ENCODE results near the gene THADA. TPM values are rescaled to one million over a fixed set of nuclear protein-coding genes. Genes with fewer than 3 reads are reported as not detected.

Gene THADA
- total and polyA plus RNA-seq, 5 donors from 2014 or later = 19.1 to 52.9 (median 20.2) TPM

DNA sequence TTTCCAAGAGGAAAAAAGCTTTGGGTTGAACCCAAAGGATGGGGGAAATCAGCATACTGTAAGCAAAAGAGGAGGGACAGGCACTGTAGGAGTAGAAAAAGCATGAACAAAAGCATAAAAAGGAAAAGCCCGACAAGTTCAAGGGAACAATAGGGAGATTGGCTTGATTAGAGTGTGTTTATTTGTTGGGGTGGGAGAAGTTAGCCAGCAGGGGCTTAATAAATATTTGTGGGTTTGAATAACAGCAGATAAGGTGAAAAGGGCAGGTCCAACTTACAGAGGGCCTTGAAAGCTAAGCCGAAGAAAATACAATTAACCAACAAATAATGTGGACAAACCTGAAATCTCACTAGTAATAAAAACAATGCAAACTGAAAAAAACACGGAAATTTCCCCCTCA lies 126.7 kb downstream of the THADA start:
- Mint-ChIP-seq H3K27ac (peak overlapping the region in 1 of 3 donors; percentile 54), H3K9me3 (no peaks in the 10 kb centered on the region), H3K4me1 (peaks cover 0 to 11% (median 10%) of the 10 kb centered on the region in 4 donors), H3K36me3 (peaks cover 36% of the 10 kb centered on the region), H3K27me3 (no peaks in the 10 kb centered on the region), H3K4me3 (no peak overlapping the region)
- Histone ChIP-seq H3K4me1 (ENCODE audit: control insufficient read depth, insufficient read depth, low read length, poor library complexity, severe bottlenecking) (no peaks in the 10 kb centered on the region), H3K27ac (ENCODE audit: insufficient read depth, low read length, poor library complexity, severe bottlenecking) (no peak overlapping the region), H3K36me3 (ENCODE audit: control insufficient read depth, insufficient read depth, low read length) (peaks cover 3% of the 10 kb centered on the region), H3K27me3 (ENCODE audit: control insufficient read depth, insufficient read depth, low read length) (no peaks in the 10 kb centered on the region), H3K4me3 (ENCODE audit: low read depth, low read length) (no peak overlapping the region), H3K9me3 (ENCODE audit: control insufficient read depth in 2 of 2, low read length in 2 of 2) (no peaks in the 10 kb centered on the region)
- ATAC-seq (ENCODE audit: low read depth in 2 of 2) (no peak), DNase-seq (no peak)

DNA sequence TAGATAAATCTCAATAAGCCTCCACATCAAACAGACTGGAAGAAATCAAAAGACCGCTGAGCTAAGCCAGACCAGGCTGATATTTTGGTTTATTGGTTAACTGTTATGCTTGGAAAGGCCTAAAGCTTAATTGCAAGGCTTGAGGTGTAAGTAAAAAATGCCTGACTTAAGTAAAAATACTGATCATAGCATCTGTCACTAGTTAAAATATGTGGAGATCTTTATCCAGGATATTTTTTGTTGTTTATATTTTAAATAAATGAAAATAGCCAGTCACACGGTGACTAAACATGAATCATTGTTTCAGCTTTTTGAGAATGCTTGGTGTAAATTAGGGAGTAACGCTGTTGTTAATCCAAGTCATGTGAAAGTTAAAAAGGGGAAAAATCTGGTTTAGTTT lies 127.9 kb downstream of the THADA start:
- peaks cover 3% of the 10 kb centered on the region for H3K36me3 ChIP-seq (ENCODE audit: control insufficient read depth, insufficient read depth, low read length)
- no peak for DNase-seq
- Mint-ChIP-seq H3K27ac (no peak overlapping the region), H3K36me3 (peaks cover 31% of the 10 kb centered on the region), H3K9me3 (no peaks in the 10 kb centered on the region), H3K27me3 (no peaks in the 10 kb centered on the region), H3K4me3 (no peak overlapping the region), H3K4me1 (peaks cover 0 to 11% (median 10%) of the 10 kb centered on the region in 4 donors)
- ATAC-seq (ENCODE audit: low read depth in 2 of 2) = no peak
- H3K27ac ChIP-seq (ENCODE audit: insufficient read depth, low read length, poor library complexity, severe bottlenecking) = no peak overlapping the region
- H3K4me1 ChIP-seq (ENCODE audit: control insufficient read depth, insufficient read depth, low read length, poor library complexity, severe bottlenecking) = no peaks in the 10 kb centered on the region
- no peak overlapping the region for H3K4me3 ChIP-seq (ENCODE audit: low read depth, low read length)
- H3K27me3 ChIP-seq (ENCODE audit: control insufficient read depth, insufficient read depth, low read length) = no peaks in the 10 kb centered on the region
- no peaks in the 10 kb centered on the region for H3K9me3 ChIP-seq (ENCODE audit: control insufficient read depth in 2 of 2, low read length in 2 of 2)

DNA sequence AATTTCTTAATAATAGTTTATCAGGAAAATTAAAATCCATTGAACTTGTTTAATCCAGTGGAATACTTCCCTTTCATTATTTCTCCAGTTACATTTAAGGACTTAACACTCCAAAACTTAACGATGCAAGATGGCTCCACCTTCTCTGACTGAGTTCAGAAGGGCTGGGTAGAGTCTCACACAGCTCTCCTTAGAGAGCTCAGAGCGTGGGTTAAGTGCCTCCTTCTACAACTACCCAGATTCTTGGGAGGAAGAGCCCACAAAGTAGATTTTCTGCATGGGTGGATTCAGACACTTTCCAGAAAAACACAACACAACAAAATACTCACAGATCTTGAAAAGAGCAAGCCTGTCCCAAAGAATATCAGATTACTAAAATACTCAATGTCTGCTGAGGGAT lies 130.6 kb downstream of the THADA start:
- no peaks in the 10 kb centered on the region for H3K27me3 Mint-ChIP-seq

DNA sequence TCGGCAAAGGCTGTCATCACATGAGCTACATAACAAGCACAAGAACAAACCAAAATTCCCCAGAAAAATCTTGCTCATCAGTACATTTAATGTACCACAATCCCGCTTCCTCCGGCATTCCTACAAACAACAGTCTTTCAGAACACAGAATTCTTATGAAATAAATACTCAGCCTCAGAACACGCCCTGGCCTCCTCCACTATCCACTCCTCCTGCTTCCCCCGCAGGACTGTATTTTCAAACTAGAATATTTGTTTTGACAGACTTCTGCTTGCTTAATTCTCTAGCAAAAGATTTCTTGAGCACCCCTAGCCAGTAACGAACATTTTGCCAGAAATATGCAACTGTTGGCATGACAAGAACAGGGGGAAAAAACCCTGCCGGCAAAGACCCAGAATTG lies 131.2 kb downstream of the THADA start:
- no peak overlapping the region for H3K4me3 Mint-ChIP-seq
- peaks cover 33% of the 10 kb centered on the region for H3K36me3 Mint-ChIP-seq
- H3K4me3 ChIP-seq (ENCODE audit: low read depth, low read length) = no peak overlapping the region
- H3K27me3 Mint-ChIP-seq = no peaks in the 10 kb centered on the region
- H3K4me1 ChIP-seq (ENCODE audit: control insufficient read depth, insufficient read depth, low read length, poor library complexity, severe bottlenecking) = no peaks in the 10 kb centered on the region
- peak overlapping the region in 1 of 3 donors; percentile 33 for H3K27ac Mint-ChIP-seq
- H3K4me1 Mint-ChIP-seq = peaks cover 5 to 15% (median 8%) of the 10 kb centered on the region in 4 donors
- no peaks in the 10 kb centered on the region for H3K9me3 ChIP-seq (ENCODE audit: control insufficient read depth in 2 of 2, low read length in 2 of 2)
- no peaks in the 10 kb centered on the region for H3K36me3 ChIP-seq (ENCODE audit: control insufficient read depth, insufficient read depth, low read length)
- H3K27me3 ChIP-seq (ENCODE audit: control insufficient read depth, insufficient read depth, low read length) = no peaks in the 10 kb centered on the region
- no peak overlapping the region for H3K27ac ChIP-seq (ENCODE audit: insufficient read depth, low read length, poor library complexity, severe bottlenecking)
- DNase-seq (no peak), ATAC-seq (ENCODE audit: low read depth in 2 of 2) (no peak)
- no peaks in the 10 kb centered on the region for H3K9me3 Mint-ChIP-seq

More for the DNA sequence above, 130.6 kb downstream of the THADA start:
- Histone ChIP-seq H3K27me3 (ENCODE audit: control insufficient read depth, insufficient read depth, low read length) (no peaks in the 10 kb centered on the region), H3K36me3 (ENCODE audit: control insufficient read depth, insufficient read depth, low read length) (no peaks in the 10 kb centered on the region), H3K9me3 (ENCODE audit: control insufficient read depth in 2 of 2, low read length in 2 of 2) (no peaks in the 10 kb centered on the region), H3K27ac (ENCODE audit: insufficient read depth, low read length, poor library complexity, severe bottlenecking) (no peak overlapping the region), H3K4me1 (ENCODE audit: control insufficient read depth, insufficient read depth, low read length, poor library complexity, severe bottlenecking) (no peaks in the 10 kb centered on the region), H3K4me3 (ENCODE audit: low read depth, low read length) (no peak overlapping the region)
- Mint-ChIP-seq H3K27ac (peak overlapping the region in 1 of 3 donors; percentile 38), H3K36me3 (peaks cover 33% of the 10 kb centered on the region), H3K4me1 (peaks cover 5 to 15% (median 8%) of the 10 kb centered on the region in 4 donors), H3K4me3 (no peak overlapping the region), H3K9me3 (no peaks in the 10 kb centered on the region)
- no peak for DNase-seq
- ATAC-seq (ENCODE audit: low read depth in 2 of 2) = no peak

DNA sequence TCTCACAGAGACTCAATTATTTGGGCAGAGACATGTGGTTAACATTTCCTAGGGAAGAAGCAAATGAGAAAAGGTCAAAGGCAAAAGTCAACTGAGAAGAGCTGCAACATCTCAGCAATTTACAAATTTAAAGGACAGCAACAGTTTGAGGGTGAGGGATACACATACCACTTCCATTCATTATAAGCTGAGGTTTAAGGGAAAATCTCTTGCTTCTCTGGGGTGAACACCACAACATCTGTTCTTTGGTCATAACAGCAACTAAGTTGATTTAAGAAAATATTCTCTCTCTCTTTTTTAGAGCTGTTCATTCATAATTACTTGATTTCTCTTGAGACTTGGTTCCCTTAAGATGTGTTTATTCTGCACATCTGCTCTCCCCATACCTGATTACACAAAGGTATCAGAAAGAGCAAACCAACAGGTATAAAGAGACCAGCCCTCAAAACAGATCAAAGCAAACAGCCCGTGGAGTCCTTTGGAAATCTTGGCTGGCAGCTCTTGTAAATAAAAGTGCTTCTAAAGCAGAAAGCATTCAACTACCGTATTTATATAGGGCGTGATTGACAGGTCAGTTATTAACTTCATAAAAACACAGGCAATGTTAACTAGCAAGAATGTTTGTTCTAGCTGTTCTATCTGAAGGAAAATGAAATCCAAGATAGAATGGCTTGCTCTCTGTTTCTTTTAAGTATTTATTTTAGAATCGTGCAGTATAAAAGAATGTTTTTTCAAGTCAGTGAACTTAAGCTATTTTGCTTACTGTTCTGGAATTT lies 132.8 kb downstream of the THADA start:
- no peaks in the 10 kb centered on the region for H3K9me3 ChIP-seq (ENCODE audit: control insufficient read depth in 2 of 2, low read length in 2 of 2)
- H3K27me3 ChIP-seq (ENCODE audit: control insufficient read depth, insufficient read depth, low read length) = no peaks in the 10 kb centered on the region
- DNase-seq (no peak), ATAC-seq (ENCODE audit: low read depth in 2 of 2) (no peak)
- H3K4me3 ChIP-seq (ENCODE audit: low read depth, low read length) = no peak overlapping the region
- H3K27ac Mint-ChIP-seq = no peak overlapping the region
- H3K4me1 Mint-ChIP-seq = peaks cover 9 to 15% (median 13%) of the 10 kb centered on the region in 4 donors
- no peaks in the 10 kb centered on the region for H3K36me3 ChIP-seq (ENCODE audit: control insufficient read depth, insufficient read depth, low read length)
- no peaks in the 10 kb centered on the region for H3K9me3 Mint-ChIP-seq
- H3K27me3 Mint-ChIP-seq = no peaks in the 10 kb centered on the region
- no peak overlapping the region for H3K27ac ChIP-seq (ENCODE audit: insufficient read depth, low read length, poor library complexity, severe bottlenecking)
- H3K36me3 Mint-ChIP-seq = peaks cover 33% of the 10 kb centered on the region
- H3K4me3 Mint-ChIP-seq = no peak overlapping the region
- no peaks in the 10 kb centered on the region for H3K4me1 ChIP-seq (ENCODE audit: control insufficient read depth, insufficient read depth, low read length, poor library complexity, severe bottlenecking)

DNA sequence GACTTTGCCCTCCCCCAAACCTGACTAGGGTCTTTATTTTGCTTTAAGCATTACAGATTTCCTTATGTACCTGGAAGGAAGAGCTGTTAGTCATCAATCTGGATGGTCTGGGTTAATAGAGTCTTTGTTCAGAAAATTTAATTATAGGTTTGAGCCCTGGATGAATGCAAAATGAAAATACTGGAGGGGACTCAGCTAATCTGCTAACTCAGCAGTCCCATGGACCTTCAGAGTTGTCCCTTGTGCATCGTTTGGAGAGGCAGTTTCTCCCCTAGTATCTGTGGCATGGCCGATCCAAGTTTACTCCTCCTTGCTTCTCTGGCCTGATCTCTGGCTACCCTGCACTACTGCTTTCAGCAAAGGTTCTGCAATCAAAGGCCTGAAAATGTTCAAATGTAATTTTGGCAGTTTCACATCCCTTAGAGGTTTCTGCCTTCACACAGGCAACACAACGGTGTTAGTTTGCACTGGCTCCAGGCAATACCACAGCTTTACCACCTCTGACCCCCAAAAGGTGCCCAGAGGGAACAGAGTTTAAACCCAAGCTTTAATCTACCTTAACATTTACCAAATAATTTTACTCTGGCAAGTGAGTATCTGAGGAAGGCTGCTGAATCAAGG lies 134.3 kb downstream of the THADA start:
- H3K27ac ChIP-seq (ENCODE audit: insufficient read depth, low read length, poor library complexity, severe bottlenecking) = no peak overlapping the region
- H3K4me3 Mint-ChIP-seq = peak overlapping the region in 1 of 4 donors; percentile 39
- no peaks in the 10 kb centered on the region for H3K9me3 Mint-ChIP-seq
- peaks cover 32% of the 10 kb centered on the region for H3K36me3 Mint-ChIP-seq
- H3K4me1 Mint-ChIP-seq = peaks cover 9 to 20% (median 17%) of the 10 kb centered on the region in 4 donors
- H3K27me3 Mint-ChIP-seq = no peaks in the 10 kb centered on the region
- ATAC-seq (ENCODE audit: low read depth in 2 of 2) = no peak
- H3K27me3 ChIP-seq (ENCODE audit: control insufficient read depth, insufficient read depth, low read length) = no peaks in the 10 kb centered on the region
- no peak overlapping the region for H3K4me3 ChIP-seq (ENCODE audit: low read depth, low read length)
- H3K4me1 ChIP-seq (ENCODE audit: control insufficient read depth, insufficient read depth, low read length, poor library complexity, severe bottlenecking) = no peaks in the 10 kb centered on the region
- H3K27ac Mint-ChIP-seq = no peak overlapping the region
- no peaks in the 10 kb centered on the region for H3K36me3 ChIP-seq (ENCODE audit: control insufficient read depth, insufficient read depth, low read length)
- no peak for DNase-seq
- no peaks in the 10 kb centered on the region for H3K9me3 ChIP-seq (ENCODE audit: control insufficient read depth in 2 of 2, low read length in 2 of 2)

DNA sequence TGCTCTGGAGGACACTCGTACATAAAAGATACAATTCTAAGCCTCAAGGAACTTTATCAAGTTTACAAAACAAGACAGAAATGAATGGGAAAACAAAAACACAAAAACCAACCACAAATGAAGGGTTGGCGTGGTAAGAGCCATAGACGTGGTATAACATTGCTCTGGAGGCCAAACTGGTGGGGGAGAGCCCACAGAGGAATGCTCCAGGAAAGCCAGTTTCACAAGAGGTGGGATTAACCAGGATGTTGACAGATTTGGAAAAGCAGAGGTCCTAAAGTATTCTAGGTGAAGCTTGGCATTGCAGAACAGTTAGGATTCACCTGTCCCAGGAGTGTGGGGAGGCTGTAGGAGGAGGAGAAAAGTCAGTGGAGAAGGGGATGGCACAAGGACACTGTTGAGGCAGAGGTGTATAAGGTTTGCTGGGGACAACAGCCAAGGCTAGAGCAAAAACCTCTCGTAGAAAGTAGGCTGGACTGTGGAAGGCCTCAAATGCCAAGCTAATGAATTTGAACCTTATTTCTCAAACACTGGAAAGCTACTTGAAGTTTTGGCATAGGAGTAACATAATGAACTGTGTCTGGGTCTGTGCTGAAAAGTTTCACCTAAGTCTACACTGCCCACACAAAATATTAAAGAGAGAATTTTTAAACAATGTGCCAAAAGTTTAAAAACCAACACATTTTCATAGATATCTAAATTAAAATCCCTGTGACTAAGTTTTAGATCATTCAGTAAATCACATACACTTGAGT lies 135.1 kb downstream of the THADA start:
- Histone ChIP-seq H3K36me3 (ENCODE audit: control insufficient read depth, insufficient read depth, low read length) (no peaks in the 10 kb centered on the region), H3K27me3 (ENCODE audit: control insufficient read depth, insufficient read depth, low read length) (no peaks in the 10 kb centered on the region), H3K27ac (ENCODE audit: insufficient read depth, low read length, poor library complexity, severe bottlenecking) (no peak overlapping the region), H3K4me1 (ENCODE audit: control insufficient read depth, insufficient read depth, low read length, poor library complexity, severe bottlenecking) (no peaks in the 10 kb centered on the region), H3K4me3 (ENCODE audit: low read depth, low read length) (no peak overlapping the region), H3K9me3 (ENCODE audit: control insufficient read depth in 2 of 2, low read length in 2 of 2) (no peaks in the 10 kb centered on the region)
- Mint-ChIP-seq H3K36me3 (peaks cover 24% of the 10 kb centered on the region), H3K9me3 (no peaks in the 10 kb centered on the region), H3K4me3 (no peak overlapping the region), H3K27me3 (no peaks in the 10 kb centered on the region), H3K27ac (peak overlapping the region in 1 of 3 donors; percentile 68), H3K4me1 (peaks cover 9 to 20% (median 13%) of the 10 kb centered on the region in 4 donors)
- DNase-seq (no peak), ATAC-seq (ENCODE audit: low read depth in 2 of 2) (no peak)
